DND-41 (cell line): Measurements from ENCODE around the gene SMDT1.

Source experiments
- ATAC-seq: fragments of 200-7000 bp; cut with Tn5 transposase; 3 replicates; pipeline ENCODE4 v1.9.1; 2021; ENCODE audit warnings: low read depth; ENCODE audit not compliant: insufficient read depth
- DNase-seq: peaks from one replicate; pipeline ENCODE4 v3.0.0-alpha.2; 2020
- H2AFZ ChIP-seq: 2 replicates; pipeline ENCODE4 v1.6.0; 2012; ENCODE audit warnings: low read depth, low read length
- H3K27ac ChIP-seq: 2 replicates; pipeline ENCODE4 v1.5.1; 2012; ENCODE audit warnings: low read length, inconsistent platforms
- H3K27me3 ChIP-seq: fragments of 200-600 bp; sonication (generic); 2 replicates; pipeline ENCODE4 v1.6.0; 2012; ENCODE audit warnings: low read length, mild to moderate bottlenecking, inconsistent platforms; ENCODE audit not compliant: insufficient read depth, poor library complexity
- H3K36me3 ChIP-seq: 2 replicates; pipeline ENCODE4 v1.5.1; 2012; ENCODE audit warnings: low read length, inconsistent platforms; ENCODE audit not compliant: insufficient read depth
- H3K4me1 ChIP-seq: 2 replicates; pipeline ENCODE4 v1.5.1; 2012; ENCODE audit warnings: mild to moderate bottlenecking, low read length; ENCODE audit not compliant: insufficient read depth
- H3K4me2 ChIP-seq: 2 replicates; pipeline ENCODE4 v1.6.0; 2012; ENCODE audit warnings: mild to moderate bottlenecking, moderate library complexity, low read length, inconsistent platforms; ENCODE audit not compliant: insufficient read depth
- H3K4me3 ChIP-seq, 2 experiments: fragments of 200-600 bp in 1 of 2; shearing (Covaris generic) in 1 of 2; 2 replicates each; pipeline ENCODE4 v1.5.1; 2012 to 2016; ENCODE audit warnings: inconsistent platforms in 2 of 2, low read length in 2 of 2, mild to moderate bottlenecking in 2 of 2, low read depth in 1 of 2, moderate library complexity in 1 of 2
- H3K79me2 ChIP-seq: 2 replicates; pipeline ENCODE4 v1.6.0; 2012; ENCODE audit warnings: low read length, inconsistent platforms; ENCODE audit not compliant: insufficient read depth
- H3K9ac ChIP-seq: 2 replicates; pipeline ENCODE4 v1.6.0; 2012; ENCODE audit warnings: low read depth, mild to moderate bottlenecking, inconsistent platforms, low read length, moderate library complexity
- H3K9me3 ChIP-seq: 2 replicates; pipeline ENCODE4 v1.5.1; 2012; ENCODE audit warnings: low read length, moderate library complexity, mild to moderate bottlenecking, inconsistent platforms; ENCODE audit not compliant: insufficient read depth, severe bottlenecking
- H4K20me1 ChIP-seq: 2 replicates; pipeline ENCODE4 v1.6.0; 2012; ENCODE audit warnings: low read length; ENCODE audit not compliant: insufficient read depth
- EZH2 ChIP-seq: IDR thresholded peaks from 3 replicates; pipeline ENCODE4 v1.6.1; 2012; ENCODE audit warnings: borderline replicate concordance, low read depth, mild to moderate bottlenecking, moderate library complexity, low read length, inconsistent platforms; ENCODE audit not compliant: severe bottlenecking
- TF ChIP-seq, protein P1 (sequence below): IDR thresholded peaks from 2 replicates; pipeline ENCODE4 v1.5.1; 2012; ENCODE audit warnings: borderline replicate concordance, low read length, moderate library complexity, mild to moderate bottlenecking; ENCODE audit not compliant: poor library complexity, severe bottlenecking; ENCODE audit errors: extremely low read depth

The SMDT1 gene

GRCh38 chr22:42078469-42079318 lies 806 bp upstream of the SMDT1 start:
- no peak for TF ChIP-seq EZH2
- TF ChIP-seq, protein P1, sequence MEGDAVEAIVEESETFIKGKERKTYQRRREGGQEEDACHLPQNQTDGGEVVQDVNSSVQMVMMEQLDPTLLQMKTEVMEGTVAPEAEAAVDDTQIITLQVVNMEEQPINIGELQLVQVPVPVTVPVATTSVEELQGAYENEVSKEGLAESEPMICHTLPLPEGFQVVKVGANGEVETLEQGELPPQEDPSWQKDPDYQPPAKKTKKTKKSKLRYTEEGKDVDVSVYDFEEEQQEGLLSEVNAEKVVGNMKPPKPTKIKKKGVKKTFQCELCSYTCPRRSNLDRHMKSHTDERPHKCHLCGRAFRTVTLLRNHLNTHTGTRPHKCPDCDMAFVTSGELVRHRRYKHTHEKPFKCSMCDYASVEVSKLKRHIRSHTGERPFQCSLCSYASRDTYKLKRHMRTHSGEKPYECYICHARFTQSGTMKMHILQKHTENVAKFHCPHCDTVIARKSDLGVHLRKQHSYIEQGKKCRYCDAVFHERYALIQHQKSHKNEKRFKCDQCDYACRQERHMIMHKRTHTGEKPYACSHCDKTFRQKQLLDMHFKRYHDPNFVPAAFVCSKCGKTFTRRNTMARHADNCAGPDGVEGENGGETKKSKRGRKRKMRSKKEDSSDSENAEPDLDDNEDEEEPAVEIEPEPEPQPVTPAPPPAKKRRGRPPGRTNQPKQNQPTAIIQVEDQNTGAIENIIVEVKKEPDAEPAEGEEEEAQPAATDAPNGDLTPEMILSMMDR = no peak
- Histone ChIP-seq H3K27me3 (no peaks in the 10 kb centered on the region), H2AFZ (peak overlapping the region; percentile 70), H3K27ac (peak overlapping the region; percentile 86), H3K4me1 (peaks cover 30% of the 10 kb centered on the region), H3K79me2 (peaks cover 37% of the 10 kb centered on the region), H3K4me3 (peak overlapping the region; percentile 77 to 86), H3K9ac (peak overlapping the region; percentile 88), H3K36me3 (peaks cover 23% of the 10 kb centered on the region; the same call in 1 of the 2 replicates), H3K9me3 (no peaks in the 10 kb centered on the region), H3K4me2 (peak overlapping the region; percentile 94), H4K20me1 (no peaks in the 10 kb centered on the region)
- ATAC-seq (peak; percentile 16), DNase-seq (no peak)

GRCh38 chr22:42080287-42080686 lies 787 bp downstream of the SMDT1 start:
- Histone ChIP-seq H3K9ac (peak overlapping the region; percentile 88), H3K4me3 (peak overlapping the region; percentile 77 to 86; a peak in 3 of 4 replicates), H3K36me3 (peaks cover 37% of the 10 kb centered on the region), H2AFZ (peak overlapping the region; percentile 83), H3K27ac (peak overlapping the region; percentile 86), H3K4me2 (peak overlapping the region; percentile 94), H3K27me3 (no peaks in the 10 kb centered on the region), H3K4me1 (peaks cover 30% of the 10 kb centered on the region), H3K9me3 (no peaks in the 10 kb centered on the region), H4K20me1 (no peaks in the 10 kb centered on the region), H3K79me2 (peaks cover 39% of the 10 kb centered on the region)
- ATAC-seq (no peak), DNase-seq (peak; percentile 35)
- TF ChIP-seq, protein P1 = no peak
- TF ChIP-seq EZH2 = no peak

DNA sequence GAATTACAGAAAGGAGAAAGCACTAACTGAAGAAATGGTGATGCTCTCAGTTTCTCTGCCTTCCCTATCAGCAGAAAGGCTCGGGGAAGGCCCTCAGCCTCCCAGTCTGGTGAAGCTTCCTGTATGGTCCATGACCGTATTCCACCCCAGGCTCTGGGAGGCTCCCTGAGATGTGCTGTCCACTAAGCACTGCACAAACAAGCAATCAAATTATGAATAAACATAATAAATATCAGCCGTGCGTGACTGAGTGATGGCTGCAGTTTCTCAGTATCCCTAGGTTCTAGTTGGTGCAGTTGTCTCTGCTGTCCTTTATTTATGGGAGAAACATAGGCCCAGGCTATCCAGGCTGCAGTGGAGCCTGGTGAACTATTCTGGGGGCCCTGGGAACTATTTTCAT lies 3.6 kb downstream of the SMDT1 start:
- no peak overlapping the region for H2AFZ ChIP-seq
- peaks cover 5% of the 10 kb centered on the region; the same call in 1 of the 2 replicates for H4K20me1 ChIP-seq
- H3K27ac ChIP-seq = no peak overlapping the region
- H3K79me2 ChIP-seq = peaks cover 61% of the 10 kb centered on the region
- ATAC-seq = no peak
- H3K4me2 ChIP-seq = no peak overlapping the region
- no peak for DNase-seq
- peaks cover 30% of the 10 kb centered on the region for H3K4me1 ChIP-seq
- no peak overlapping the region for H3K4me3 ChIP-seq
- no peaks in the 10 kb centered on the region for H3K27me3 ChIP-seq
- no peak overlapping the region for H3K9ac ChIP-seq
- H3K9me3 ChIP-seq = no peaks in the 10 kb centered on the region
- TF ChIP-seq, protein P1 = no peak
- TF ChIP-seq EZH2 = no peak
- peaks cover 56% of the 10 kb centered on the region for H3K36me3 ChIP-seq
